Mucosa of rectum (tissue), 2 donors: ENCODE measurements around the gene GSTP1.
"Not testable (repeated sequence)": the region's sequence is repeated elsewhere in the genome, so short reads cannot be mapped to it uniquely, and the experiment has no call there.

Experiments
- H3K27ac ChIP-seq, 2 donors: one replicate each; pipeline ENCODE4 v1.7.0; 2013; ENCODE audit warnings: inconsistent platforms in 2 of 2, low read depth in 2 of 2, low read length in 2 of 2
- H3K27me3 ChIP-seq, 2 donors: one replicate each; pipeline ENCODE4 v1.7.0; 2013; ENCODE audit warnings: low read length in 2 of 2; ENCODE audit not compliant: control insufficient read depth in 2 of 2, insufficient read depth in 2 of 2
- H3K36me3 ChIP-seq, 2 donors: one replicate each; pipeline ENCODE4 v1.7.0; 2013; ENCODE audit warnings: low read length in 2 of 2; ENCODE audit not compliant: control insufficient read depth in 2 of 2, insufficient read depth in 2 of 2
- H3K4me1 ChIP-seq, 2 donors: one replicate each; pipeline ENCODE4 v1.7.0; 2013; ENCODE audit warnings: low read length in 2 of 2, mild to moderate bottlenecking in 1 of 2; ENCODE audit not compliant: control insufficient read depth in 2 of 2, insufficient read depth in 2 of 2
- H3K4me3 ChIP-seq, 2 donors: one replicate each; pipeline ENCODE4 v1.7.0; 2013; ENCODE audit warnings: low read length in 2 of 2
- H3K9ac ChIP-seq, 2 donors: one replicate each; pipeline ENCODE4 v1.7.0; 2013; ENCODE audit warnings: low read length in 2 of 2, low read depth in 1 of 2, mild to moderate bottlenecking in 1 of 2
- H3K9me3 ChIP-seq, 2 donors: one replicate each; pipeline ENCODE4 v1.7.0; 2013; ENCODE audit warnings: low read length in 2 of 2; ENCODE audit not compliant: control insufficient read depth in 2 of 2
- donor health status: healthy.
- donor health status: Normal muscosa, but diverticular disease.

GSTP1 gene

DNA sequence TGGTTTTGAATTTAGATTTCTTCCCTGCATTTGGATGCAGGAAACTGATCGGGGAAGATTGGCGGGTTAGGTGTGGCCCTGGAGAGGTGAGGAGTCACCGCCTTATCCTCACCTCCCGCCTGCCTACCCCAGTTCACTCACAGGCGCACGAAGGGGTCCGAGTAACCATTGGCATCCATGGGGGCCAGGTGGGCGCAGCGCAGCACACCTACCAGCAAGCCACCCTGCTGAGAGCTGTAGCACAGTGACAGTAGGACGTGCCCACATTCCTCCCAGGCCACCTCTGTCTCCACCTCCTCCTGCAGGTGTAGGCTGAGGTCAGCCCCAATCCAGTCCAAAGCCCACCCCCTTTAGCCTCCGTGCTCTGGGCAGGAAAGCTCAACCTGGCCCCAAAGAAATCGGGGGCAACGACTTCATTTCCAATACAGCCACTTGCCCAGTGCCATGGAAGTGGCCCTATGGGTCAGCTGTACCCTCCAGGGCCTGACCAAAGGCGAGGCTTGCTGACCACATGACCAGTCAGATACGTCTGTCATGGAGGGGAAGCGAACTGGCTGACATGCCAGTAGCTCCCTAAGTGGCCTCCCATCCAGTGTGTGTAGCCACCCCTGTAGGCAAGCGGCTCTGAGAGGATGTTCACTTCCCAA is 29.8 kb downstream of the GSTP1 start:
- peak overlapping the region; percentile 68 to 79 for H3K9ac ChIP-seq
- H3K36me3 ChIP-seq = peaks cover 30 to 38% of the 10 kb centered on the region in 2 donors
- peak overlapping the region; percentile 68 to 87 for H3K27ac ChIP-seq
- H3K4me1 ChIP-seq = peaks cover 9 to 13% of the 10 kb centered on the region in 2 donors
- H3K4me3 ChIP-seq = peak overlapping the region; percentile 55 to 75
- H3K27me3 ChIP-seq = peaks cover 0 to 7% of the 10 kb centered on the region in 2 donors
- no peaks in the 10 kb centered on the region for H3K9me3 ChIP-seq

DNA sequence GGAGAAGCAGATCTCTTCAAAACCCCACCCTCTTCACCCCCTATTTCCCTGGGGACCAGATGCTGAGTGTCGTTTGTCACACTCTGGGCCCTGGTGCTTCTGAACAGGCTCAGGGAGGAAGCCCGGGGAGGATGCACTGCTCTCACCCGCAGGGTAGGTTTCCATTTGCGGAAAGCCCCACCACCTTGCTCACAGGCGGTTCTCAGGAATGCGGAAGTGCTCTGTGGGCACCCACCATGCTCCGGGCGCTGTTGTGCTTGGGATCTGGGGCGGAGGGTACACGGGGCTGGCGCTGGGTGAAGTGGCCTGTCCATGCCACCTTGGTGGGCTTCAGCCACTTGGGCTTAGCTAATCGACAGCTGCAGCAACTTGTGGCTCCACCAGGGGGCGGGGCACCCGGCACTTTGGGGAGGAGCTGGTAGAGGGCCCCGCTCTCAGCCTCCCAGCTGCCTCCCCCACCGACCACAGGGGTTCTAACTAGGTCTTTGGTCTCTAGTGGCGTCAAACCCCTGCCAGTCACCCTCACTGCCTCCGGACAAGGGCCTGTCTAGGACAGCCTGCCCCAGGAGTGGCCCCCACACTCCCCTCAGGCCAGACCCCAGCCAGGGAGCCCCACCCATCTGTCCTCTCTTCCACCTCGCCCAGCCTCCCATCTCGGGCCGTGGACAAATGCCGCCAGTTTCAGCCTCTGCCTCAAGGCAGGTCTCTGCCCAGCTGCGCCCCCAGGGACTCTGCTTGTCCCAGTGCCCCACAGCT is 30.5 kb downstream of the GSTP1 start:
- peaks cover 9 to 13% of the 10 kb centered on the region in 2 donors for H3K4me1 ChIP-seq
- H3K36me3 ChIP-seq = peaks cover 25 to 31% of the 10 kb centered on the region in 2 donors
- H3K27ac ChIP-seq = peak overlapping the region; percentile 68 to 87
- H3K9ac ChIP-seq = peak overlapping the region; percentile 68 to 79
- peak overlapping the region; percentile 55 to 75 for H3K4me3 ChIP-seq
- H3K9me3 ChIP-seq = no peaks in the 10 kb centered on the region
- peaks cover 0 to 7% of the 10 kb centered on the region in 2 donors for H3K27me3 ChIP-seq

DNA sequence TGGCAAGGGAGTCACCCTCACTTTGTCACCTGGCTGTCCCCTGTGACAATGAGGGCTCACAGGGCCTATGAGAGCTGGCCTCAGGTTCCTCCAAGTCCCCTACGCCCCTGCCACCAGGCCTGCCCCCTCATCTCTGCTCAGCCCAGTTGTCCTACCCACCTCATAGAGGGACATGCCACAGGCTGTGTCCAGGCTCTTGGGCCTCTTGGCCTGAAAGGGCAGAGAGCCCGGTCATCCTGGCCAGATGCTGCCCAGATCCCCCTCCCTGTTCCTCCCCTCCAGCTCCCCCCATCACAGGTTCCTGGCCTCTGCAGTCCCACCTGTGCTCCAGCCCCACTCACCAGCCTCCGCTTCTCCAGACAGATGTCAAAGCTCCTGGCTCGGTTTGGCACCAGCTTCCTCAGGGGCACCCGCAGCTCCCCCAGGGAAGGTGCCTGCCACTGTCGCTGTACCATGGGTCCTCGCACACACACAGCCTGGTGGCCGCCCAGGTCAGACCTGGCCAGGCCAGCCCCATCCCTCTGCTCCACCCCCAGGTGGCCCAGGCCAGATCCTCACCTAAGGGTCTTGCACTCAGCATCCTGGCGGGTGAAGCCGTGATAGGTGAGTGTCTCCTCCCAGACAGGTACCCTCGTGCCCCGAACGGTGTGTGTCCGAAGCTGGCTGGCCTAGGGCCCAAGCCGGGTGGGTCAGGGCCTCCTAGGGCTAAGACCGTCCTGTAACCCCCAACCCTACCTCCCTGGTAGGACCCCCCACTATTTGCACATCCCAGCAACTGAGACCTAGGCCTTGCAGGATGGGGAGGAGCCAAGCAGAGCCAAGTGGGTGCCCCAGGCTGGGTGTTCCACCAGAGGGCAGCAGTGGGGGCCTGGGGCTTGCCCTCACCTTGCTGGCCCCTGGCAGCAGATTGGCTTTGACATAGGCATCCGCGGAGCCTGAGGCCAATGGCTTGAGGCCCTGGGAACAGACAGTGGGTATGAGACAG is 31.4 kb downstream of the GSTP1 start:
- Histone ChIP-seq H3K27me3 (peaks cover 0 to 7% of the 10 kb centered on the region in 2 donors), H3K27ac (peak overlapping the region in 1 of 2 donors; percentile 87), H3K36me3 (peaks cover 20 to 26% of the 10 kb centered on the region in 2 donors), H3K9ac (peak overlapping the region; percentile 68 to 79), H3K9me3 (no peaks in the 10 kb centered on the region), H3K4me3 (peak overlapping the region; percentile 55 to 75), H3K4me1 (peaks cover 9 to 13% of the 10 kb centered on the region in 2 donors)

DNA sequence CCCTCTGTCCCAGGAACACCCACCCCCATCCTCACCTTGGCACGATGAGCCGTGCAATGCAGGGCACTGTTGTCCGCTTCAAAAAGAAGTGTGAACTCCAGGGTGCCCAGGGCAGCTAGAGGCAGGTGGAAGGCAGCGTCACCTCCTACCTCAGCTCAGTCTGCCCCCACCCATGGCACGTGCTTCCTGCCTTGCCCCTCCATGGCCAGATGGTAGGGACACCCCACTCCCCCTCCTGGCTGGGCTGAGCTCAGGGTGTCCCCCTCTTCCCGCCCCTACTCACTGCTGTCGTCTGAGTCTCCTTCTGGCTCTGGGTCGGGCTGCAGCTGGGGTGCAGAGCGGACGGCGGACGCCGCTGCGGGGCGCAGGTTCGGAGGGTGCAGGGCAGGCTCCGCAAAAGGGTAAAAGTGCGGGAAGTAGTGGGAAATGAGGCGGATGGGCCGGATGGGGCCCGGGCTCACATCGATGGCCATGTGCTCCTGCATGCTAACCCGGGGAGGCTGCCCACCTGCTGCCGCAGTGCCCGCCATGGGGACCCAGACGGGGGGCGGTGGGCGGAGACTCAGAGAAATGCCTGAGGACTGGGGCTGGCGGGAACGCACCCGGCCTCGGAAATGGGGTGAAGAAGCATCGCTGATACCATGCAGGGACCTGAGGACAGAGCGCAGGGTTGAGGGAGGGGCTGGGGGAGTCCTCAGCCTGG is 32.3 kb downstream of the GSTP1 start:
- H3K9me3 ChIP-seq = no peaks in the 10 kb centered on the region
- H3K4me1 ChIP-seq = peaks cover 9 to 13% of the 10 kb centered on the region in 2 donors
- peaks cover 0 to 7% of the 10 kb centered on the region in 2 donors for H3K27me3 ChIP-seq
- peaks cover 14 to 18% of the 10 kb centered on the region in 2 donors for H3K36me3 ChIP-seq
- H3K9ac ChIP-seq = no peak overlapping the region
- no peak overlapping the region for H3K27ac ChIP-seq
- H3K4me3 ChIP-seq = no peak overlapping the region

DNA sequence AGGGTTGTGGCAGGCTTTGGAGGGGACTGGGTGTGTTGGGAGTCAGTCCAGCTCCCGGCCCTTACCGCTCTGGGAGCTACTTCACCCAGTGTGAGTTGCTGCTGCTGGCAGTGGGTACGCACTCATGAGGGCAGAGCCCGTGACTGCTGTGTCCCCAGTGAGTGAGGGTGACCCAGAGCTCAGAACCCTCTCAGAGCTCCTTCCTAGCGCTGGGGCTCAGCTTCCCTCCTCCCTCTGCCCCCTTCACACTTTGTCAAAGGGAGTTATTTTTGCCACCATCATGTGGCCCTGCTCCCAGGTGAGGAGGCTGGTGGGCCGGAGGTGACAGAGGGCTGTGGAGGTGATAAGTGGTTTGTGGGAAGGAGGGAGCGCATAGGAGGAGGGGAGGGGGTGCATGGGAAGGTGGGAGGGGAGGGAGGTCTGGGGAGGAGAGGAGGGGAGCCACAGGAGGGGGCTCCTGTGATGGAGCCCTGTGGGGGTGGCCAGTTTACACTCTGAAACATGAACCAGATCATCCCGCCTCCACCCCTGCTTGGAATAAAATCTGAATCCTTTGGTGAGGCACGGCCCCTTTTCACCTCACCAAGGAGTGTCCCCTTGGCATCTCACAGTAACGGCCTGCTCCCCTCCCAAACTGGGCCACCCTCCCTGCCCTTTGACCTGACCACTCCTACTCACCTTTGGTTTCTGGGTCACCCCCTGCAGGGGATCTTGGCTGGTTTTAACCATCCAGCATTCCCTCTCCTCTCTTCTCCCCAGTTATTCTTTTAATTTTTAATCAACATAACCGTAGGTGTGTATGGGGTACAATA is 33.0 kb downstream of the GSTP1 start:
- Histone ChIP-seq H3K4me3 (no peak overlapping the region), H3K27ac (no peak overlapping the region), H3K27me3 (peaks cover 0 to 7% of the 10 kb centered on the region in 2 donors), H3K9ac (no peak overlapping the region), H3K9me3 (no peaks in the 10 kb centered on the region), H3K4me1 (peaks cover 9 to 13% of the 10 kb centered on the region in 2 donors), H3K36me3 (peaks cover 7 to 11% of the 10 kb centered on the region in 2 donors)

DNA sequence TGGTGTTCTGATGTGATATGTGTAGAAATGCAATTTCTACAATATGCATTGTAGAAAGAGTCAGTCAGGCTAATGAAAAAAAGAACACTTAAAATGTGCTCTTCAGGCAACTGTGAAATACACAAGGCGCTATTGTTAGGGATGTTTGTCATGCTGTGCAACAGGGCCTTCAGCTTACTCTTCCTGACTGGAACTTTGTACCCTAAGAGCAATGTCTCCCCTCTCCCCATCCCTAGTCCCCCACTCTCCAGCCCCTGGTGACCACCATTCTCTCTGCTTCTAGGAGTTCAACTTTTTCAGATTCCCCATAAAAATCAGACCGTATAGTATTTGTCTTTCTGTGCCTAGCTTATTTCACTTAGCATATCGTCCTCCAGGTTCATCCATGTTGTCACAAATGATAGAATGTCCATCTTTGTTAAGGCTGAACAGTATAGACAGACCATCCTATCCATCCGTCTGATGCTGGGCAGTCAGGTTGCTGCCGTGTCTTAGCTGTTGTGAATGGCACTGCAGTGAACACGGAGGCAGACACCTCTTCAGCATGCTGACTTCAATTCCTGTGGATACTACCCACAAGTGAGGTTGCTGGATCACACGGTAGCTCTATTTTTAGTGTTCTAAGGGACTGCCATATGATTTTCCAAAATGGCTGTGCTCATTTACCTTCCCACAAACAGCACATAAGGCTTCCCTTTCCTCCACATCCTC is 33.8 kb downstream of the GSTP1 start:
- Histone ChIP-seq H3K27me3 (peaks cover 0 to 7% of the 10 kb centered on the region in 2 donors), H3K9ac (no peak overlapping the region), H3K4me3 (no peak overlapping the region)

DNA sequence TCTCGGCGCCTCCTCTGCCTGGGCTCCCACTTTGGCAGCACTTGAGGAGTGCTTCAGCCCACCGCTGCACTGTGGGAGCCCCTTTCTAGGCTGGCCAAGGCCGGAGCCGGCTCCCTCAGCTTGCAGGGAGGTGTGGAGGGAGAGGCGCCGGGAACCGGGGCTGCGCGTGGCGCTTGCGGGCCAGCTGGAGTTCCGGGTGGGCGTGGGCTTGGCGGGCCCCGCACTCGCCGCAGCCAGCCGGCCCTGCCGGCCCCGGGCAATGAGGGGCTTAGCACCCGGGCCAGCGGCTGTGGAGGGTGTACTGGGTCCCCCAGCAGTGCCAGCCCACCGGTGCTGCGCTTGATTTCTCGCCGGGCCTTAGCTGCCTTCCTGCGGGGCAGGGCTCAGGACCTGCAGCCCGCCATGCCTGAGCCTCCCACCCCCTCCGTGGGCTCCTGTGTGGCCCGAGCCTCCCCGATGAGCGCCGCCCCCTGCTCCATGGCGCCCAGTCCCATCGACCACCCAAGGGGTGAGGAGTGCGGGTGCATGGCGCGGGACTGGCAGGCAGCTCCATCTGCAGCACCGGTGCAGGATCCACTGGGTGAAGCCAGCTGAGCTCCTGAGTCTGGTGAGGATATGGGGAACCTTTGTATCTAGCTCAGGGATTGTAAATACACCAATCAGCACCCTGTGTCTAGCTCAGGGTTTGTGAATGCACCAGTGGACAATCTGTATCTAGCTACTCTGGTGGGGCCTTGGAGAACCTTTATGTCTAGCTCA is 35.5 kb downstream of the GSTP1 start:
- H3K27ac ChIP-seq, H3K36me3 ChIP-seq, H3K4me3 ChIP-seq, H3K27me3 ChIP-seq, H3K9ac ChIP-seq, H3K9me3 ChIP-seq, H3K4me1 ChIP-seq: not testable (repeated sequence)

More for the DNA sequence above, 33.8 kb downstream of the GSTP1 start:
- Histone ChIP-seq H3K27ac (no peak overlapping the region), H3K4me1 (peaks cover 9 to 13% of the 10 kb centered on the region in 2 donors), H3K9me3 (no peaks in the 10 kb centered on the region), H3K36me3 (peaks cover under 1 to 5% of the 10 kb centered on the region in 2 donors)
